NCI-H1694 treated with DMSO at 0.1 percent for 48 hours (cell line): Measurements from ENCODE around the gene CRY1.
A peak's percentile ranks its signal among the peaks of the same experiment; 100 is the strongest.

Source experiments
- DNase-seq: peaks from one replicate; lab custom pipeline; 2025; lab: John Stamatoyannopoulos, UW

Gene CRY1

DNA sequence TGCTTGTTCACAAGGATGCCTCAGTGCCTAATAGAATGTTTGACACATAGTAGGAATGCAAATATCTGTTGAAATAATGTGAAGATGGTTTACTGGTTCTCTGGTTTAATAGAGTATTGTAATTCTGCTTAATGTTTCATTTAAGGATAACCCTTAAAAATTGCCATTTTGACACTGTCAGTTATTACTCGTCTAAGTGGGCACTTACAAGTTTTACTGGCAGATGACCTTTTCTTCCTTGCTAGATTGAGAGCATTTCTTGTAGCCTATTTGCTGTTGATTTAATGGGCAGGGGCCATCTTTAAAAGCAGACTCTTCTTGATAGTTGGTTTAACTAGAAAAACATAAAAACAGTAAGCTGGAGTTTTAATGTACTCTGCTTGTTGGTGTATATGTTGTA is 135.8 kb downstream of the CRY1 start:
- no peak for DNase-seq

DNA sequence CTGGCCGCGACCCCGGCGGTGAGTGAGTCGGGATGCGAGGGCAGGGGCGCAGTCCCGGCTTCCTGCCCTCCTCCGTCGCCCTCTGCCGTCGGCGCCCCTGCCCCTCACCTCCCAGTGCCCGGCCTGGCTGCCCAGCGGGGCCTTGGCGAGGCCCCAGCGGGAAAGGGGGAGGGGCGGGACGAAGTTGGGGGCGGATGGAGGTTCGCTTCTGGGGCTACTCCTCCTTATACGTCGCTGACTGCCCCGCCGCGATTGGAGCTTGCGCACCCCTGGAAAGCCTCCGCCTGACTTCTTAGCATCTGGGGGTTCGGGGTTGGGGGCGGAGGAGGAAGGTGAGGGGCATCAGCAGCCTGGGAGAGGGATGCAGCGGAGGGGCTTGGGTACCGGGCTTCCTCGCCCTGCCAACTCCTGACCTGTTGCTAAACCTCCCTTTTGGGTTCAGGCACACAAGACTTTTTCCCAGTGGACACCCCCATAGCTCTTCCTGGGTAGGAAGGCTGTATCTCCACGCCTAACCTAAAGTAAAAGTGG is 137.2 kb downstream of the CRY1 start:
- DNase-seq, result no peak

DNA sequence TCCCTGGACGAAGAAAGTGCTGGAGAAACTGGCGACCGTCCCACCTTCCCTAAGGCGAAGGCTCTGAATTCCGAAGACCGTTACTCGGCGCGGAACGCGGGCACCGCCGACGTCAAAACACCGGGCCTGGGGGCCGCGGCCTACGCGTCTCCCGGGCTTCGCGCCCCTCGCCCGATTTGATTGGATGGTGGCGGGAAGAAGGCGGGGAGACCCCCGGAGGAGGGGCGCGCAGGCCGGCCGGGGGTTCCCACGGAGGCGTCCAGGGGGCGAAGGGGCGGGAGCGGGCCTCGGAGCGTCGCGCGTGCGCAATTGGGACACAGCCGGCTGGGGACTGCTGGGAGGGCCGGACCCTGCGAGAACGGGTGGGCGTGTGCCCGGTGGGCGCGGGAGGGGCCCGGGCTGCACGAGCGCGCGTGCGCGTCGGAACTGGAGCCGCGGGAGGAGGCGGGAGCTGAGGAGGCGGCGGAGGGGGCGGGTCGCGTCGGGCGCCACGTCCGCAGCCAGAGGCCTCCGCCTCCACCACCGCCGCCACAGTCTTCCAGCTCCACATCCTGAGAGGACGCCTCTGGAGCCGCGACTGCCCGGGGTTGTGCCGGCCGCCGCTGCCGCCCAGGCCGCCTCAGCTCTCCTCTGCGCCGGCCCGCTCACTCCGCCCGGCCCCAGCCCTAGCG is 137.8 kb downstream of the CRY1 start, which contains the start of gene TMEM263:
TSS of gene TMEM263 (plus strand) at position 531 of the 671 bp plus-strand sequence. CDS start 11,210 bp downstream, outside the sequence.
- peak; percentile 70 for DNase-seq

DNA sequence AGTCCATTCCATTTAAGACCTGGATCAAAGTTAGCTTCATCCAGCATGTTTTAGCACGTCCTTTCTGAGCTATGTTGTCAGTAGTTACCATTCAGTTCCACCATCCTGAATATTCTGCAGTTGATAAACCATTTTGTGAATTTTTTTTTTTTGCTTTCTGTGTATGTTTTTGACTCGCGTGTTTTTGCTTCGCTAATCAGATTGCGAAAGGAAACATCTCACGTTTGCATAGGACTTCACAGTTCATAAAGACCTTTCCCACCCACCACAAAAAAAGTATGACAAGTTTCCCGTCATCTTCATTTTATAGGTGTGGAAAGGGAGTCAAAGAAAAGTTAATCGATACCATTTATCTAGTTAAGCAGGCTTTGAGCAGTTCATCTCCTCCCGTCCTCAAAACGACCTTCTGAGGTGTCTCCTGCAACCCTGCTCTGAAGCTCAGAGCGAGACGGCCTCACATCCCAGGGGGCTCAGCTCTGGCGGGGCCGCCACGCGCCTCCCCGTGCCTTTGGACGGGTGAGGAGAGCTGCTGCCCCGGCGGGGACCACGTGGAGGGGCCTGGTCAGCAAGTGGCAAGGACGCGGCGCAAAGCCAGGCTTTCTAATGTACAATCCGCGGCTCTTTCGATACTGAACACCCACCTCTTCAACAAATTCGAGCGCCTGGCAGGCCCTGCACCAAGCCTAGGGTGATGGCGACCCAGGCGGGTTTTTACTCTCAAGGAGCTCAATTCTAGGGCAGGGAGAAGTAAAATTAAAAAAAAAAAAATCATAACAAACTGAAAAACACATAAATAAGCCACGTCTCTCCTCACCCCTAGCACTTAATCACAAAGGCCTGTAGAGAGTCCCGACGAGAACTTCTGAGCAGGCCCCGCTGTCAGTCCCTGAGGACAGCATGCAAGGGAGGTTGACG is 138.6 kb downstream of the CRY1 start:
- no peak for DNase-seq

DNA sequence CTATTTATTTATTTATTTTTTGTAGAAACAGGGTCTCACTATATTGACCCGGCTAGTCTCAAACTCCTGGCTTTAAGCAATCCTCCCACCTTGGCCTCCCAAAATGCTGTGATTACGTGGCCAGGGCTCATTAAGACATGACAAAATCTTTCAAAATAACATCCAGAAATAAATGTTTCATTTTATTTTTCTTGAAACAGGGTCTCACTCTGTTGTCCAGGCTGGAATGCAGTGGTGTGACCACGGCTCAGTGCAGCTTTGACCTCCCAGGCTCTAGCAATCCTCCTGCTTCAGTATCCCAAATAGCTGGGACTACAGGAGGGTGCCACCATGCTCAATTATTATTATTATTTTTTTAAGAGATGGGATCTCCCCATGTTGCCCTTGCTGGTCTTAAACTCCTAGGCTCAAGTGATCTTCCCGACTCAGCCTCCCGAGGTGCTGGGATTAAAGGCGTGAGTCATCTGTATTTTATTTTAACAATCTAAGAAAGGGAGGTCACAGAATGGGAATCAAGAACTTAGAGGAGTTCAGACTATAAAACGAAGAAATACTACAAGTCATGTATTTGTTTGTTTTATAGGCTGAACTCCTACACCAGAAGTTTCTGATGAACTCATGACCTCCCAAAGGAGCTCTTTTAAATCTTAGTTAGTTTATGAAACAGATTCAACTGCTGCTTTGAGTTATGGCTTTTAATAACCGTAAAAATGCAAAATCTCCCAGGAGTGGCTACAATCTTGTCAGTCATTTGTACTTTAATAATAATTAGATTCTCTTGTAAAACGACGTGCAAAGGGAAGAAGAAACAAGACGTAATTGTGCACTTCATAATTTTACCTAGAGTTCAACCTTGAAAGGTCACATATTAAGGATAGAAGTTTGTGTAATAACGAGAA is 139.7 kb downstream of the CRY1 start:
- DNase-seq, result no peak

DNA sequence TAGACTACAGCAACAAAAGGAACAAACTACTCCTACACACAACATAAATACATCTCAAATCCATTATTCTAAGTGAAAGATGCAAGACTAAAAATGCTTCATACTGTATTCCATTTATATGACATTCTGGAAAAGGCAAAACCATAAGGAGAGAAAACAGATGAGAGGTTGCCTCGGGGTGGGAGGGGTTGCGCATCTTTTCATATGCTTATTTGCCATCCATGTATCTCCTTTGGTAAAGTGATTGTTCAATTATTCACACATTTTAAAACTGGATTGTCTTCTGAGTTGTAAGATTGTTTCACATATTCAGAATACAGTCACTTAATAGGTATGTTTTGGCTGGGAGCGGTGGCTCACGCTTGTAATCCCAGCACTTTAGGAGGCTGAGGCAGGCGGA is 142.8 kb downstream of the CRY1 start:
- DNase-seq, result no peak

DNA sequence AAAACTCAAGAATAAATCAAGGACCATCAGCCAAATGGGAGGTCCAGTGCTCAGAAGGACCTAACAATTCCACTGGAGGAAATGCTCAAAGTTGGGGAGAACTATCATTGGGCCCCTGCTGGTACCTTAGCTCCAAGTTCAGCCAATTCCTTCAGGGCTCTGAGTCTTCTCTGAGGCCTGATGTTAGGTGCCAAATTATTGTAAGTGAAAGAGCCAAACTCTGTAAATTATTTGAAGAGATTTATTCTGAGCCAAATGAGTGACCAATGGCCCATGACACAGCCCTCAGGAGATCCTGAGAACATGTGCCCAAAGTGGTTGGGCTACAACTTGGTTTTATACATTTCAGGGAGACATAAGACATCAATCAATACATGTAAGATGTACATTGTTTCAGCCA is 145.9 kb downstream of the CRY1 start:
- no peak for DNase-seq

DNA sequence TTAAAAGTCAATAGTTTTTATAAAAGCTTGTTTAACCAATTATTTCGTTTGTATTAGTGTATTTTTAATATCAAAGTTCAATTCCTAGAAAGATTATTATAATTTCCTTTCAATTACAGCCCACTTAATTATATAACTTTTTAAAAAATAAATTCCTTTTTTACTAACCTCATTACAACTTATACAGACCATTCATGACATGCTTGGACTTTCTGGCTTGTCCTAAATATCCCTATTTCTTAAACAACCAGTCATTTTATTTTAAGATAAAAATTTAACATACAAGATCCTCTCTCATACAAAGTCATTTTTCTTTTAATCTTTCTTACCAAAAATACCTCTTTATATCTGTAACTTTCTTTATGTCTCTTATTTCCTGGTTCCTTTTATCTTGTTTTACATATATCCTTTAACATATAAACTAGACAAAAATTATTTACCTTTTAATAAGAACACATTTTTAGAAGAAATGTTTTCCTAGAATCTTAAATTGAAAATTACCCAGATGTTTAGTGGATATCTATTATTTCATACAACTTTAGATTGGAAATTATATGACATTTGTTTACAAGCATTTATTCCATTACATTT is 148.0 kb downstream of the CRY1 start:
- DNase-seq, result no peak

DNA sequence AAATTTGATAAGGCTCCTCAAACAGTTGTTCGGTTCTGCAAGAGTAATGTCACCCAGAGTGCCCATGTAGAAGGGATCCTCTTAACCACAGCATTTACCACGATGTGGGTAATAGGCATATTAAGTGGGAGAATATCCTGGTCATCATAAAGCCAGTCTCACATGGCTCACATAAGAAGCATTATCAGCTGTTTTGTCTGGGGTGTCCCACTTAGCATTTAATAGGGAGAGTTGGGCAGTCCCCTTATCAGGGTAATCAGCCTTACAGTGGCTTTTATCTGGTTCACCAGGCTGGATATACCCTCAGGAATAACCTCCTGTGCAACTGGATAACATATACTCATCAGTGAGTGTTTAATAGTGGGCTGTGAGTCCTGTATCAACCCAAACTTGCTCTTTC is 150.6 kb downstream of the CRY1 start:
- no peak for DNase-seq

DNA sequence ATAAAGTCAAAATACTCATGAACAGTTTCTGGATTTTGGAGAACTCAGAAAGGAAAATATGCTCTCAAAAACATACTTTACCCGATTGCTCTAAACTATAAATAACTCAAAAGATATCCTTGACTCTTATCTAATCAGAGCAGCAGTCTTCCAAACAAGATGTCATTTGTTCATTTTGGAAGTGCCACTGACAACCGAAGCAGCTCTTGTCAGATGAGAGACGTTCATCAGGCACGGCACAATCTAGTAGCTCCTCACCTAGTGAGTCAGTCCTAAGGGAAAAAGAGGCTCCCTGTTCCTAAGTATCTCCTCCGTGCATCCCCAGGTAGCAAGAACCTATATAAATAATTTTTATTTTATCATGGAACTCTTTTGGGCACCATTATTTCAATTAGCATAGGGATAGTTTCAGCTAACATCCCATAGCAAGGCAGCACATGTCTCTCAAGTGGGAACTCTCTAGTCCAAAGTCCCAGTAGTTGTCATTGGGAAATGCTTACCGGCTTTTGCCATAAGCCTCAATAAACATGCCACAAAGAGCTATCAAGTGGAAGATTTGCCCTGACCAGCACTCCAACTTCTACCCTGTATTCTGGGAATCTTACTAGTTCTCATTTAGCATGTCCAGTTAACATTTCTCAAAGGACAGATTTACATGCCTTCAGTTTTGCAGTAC is 151.7 kb downstream of the CRY1 start:
- no peak for DNase-seq
